NCI-H2029 (cell line): ENCODE measurements around the gene PLXNB1.
A peak's percentile ranks its signal among the peaks of the same experiment; 100 is the strongest.

ENCODE experiments used
- DNase-seq: peaks from one replicate; lab custom pipeline; 2025; lab: John Stamatoyannopoulos, UW

PLXNB1 gene

GRCh38 chr3:48367201-48367600 lies 62.7 kb downstream of the PLXNB1 start:
- DNase-seq: peak; percentile 20

- no peak for DNase-seq
Measured at GRCh38 chr3:48364840-48365239, 65.0 kb downstream of the PLXNB1 start.

GRCh38 chr3:48361928-48362327 lies 68.0 kb downstream of the PLXNB1 start:
- no peak for DNase-seq

- DNase-seq: no peak
Measured at GRCh38 chr3:48356419-48356818, 73.5 kb downstream of the PLXNB1 start.

- DNase-seq: no peak
Measured at GRCh38 chr3:48353987-48354386, 75.9 kb downstream of the PLXNB1 start.
